Stimulated activated CD4-positive, alpha-beta T cell treated with anti-CD3 and anti-CD28 coated beads, Interleukin-4, amount 100 ng/mL, for 4 hours (primary cell): ENCODE results near the gene MED13L.
A peak's percentile ranks its signal among the peaks of the same experiment; 100 is the strongest.

Experiments
- DNase-seq, 2 experiments: peaks; one replicate each; pipeline ENCODE4 v3.0.0-alpha.2; 2020

The MED13L gene

GRCh38 chr12:115923851-115924250 is 353.6 kb downstream of the MED13L start:
- DNase-seq: no peak

GRCh38 chr12:115922952-115923564 is 354.4 kb downstream of the MED13L start:
- DNase-seq: no peak

- no peak for DNase-seq
Measured at GRCh38 chr12:115920395-115921183, 356.9 kb downstream of the MED13L start.

- DNase-seq: no peak
Measured at GRCh38 chr12:115918763-115919162, 358.7 kb downstream of the MED13L start.

GRCh38 chr12:115916910-115917668 is 360.4 kb downstream of the MED13L start:
- peak; percentile 57 to 76 for DNase-seq

- no peak for DNase-seq
Measured at GRCh38 chr12:115914122-115914521, 363.4 kb downstream of the MED13L start.

- DNase-seq: no peak
Measured at GRCh38 chr12:115912440-115912839, 365.1 kb downstream of the MED13L start.

GRCh38 chr12:115911360-115911759 is 366.1 kb downstream of the MED13L start:
- DNase-seq: no peak

GRCh38 chr12:115910057-115910456 is 367.4 kb downstream of the MED13L start:
- no peak for DNase-seq
